ENCODE data around the gene LAMB4.
A peak's percentile ranks its signal among the peaks of the same experiment; 100 is the strongest.

LAMB4 gene

DNA sequence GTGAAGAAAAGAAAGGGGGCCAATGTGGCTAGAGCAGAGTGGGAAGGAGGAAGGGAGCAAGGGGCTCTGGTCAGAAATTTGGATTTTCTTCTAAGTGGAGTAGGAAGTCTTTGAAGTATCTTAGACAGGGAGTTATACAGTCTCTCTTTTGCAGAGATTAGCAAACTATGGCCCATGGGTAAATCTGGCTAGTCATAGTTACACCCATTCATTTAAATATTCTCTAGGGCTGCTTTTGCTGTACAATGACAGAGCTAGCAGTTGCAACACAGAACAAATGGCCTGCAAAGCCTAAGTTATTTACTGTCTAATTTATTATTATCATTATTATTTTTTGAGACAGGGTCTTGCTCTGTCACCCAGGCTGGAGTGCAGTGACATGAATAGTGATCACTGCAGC lies 10.5 kb upstream of the LAMB4 start:
- DNase-seq = no peak

DNA sequence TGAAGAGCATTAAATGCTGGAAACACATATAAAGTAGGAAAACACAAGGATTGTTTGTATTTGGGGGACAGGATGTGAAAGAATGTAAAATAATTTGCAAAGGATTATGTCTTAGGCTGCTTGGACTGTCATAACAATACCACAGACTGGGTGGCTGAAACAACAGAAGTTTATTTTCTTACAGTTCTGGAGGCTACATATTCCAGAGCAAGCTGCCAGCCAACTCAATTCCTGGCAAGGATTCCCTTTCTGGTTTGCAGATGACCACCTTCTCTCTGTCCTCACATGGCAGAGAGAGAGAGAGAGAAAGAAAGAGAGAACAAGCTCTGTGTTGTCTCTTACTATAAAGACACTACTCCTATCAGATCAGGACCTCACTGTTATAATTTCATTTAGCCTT lies 8.8 kb upstream of the LAMB4 start:
- DNase-seq = no peak

DNA sequence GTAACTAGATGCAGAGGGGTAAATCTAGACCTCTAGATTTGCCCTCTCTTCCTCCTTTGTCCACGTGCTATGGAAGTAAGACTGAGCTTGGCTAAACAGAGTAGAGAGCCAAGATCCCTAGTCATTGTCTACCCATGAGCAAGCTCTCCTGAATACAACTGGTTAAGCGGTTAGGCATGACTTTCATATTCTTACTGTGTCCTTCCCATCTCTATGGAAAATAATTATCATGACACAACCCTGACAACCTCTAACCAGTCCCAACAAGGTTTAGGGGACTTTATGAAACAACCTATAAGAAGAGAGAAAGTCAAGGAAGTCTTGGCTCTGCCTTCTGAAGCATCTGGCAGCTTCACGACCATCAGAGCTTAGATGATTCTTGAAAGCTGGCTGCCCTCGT lies 7.8 kb upstream of the LAMB4 start:
- DNase-seq = no peak

DNA sequence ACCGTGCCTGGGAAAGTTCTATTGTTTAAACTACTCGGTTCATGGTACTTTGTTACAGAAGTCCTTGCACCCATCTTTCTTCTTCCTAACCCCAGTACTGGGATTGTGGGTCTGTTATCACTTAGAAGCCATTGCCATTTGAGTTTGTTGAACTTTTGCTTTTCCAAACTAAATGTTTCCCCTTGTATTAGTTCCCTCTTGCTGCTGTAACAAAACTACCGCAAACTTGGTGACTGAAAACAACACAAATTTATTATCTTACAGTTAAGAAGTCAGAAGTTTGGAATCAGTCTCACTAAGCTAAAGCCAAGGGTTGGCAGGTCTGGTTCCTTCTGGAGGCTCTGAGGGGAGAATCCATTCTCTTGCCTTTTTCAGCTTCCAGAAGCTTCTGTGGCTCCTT lies 6.9 kb upstream of the LAMB4 start:
- DNase-seq = no peak

DNA sequence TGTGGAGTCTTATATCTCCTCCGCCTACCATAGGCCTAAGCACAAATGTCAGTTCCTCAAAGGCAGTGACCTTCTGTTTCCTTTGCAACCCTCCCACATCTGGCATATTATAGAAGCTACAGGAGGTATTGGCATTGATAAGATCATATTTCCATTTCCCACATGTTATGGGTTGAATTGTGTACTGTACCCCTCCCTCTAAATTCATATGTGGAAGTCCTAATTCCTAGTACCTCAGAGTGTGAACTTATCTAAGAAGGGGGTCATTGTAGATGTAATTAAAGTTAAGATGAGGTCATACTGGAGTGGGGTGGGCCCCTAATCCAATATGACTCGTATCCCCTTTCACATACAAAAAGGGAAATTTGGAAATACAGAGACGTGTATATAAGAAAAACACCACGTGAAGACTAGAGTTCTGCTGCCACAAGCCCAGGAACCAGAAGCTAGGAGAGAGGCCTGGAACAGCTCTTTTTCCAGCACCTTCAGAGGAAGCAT lies 6.1 kb upstream of the LAMB4 start:
- DNase-seq = no peak

DNA sequence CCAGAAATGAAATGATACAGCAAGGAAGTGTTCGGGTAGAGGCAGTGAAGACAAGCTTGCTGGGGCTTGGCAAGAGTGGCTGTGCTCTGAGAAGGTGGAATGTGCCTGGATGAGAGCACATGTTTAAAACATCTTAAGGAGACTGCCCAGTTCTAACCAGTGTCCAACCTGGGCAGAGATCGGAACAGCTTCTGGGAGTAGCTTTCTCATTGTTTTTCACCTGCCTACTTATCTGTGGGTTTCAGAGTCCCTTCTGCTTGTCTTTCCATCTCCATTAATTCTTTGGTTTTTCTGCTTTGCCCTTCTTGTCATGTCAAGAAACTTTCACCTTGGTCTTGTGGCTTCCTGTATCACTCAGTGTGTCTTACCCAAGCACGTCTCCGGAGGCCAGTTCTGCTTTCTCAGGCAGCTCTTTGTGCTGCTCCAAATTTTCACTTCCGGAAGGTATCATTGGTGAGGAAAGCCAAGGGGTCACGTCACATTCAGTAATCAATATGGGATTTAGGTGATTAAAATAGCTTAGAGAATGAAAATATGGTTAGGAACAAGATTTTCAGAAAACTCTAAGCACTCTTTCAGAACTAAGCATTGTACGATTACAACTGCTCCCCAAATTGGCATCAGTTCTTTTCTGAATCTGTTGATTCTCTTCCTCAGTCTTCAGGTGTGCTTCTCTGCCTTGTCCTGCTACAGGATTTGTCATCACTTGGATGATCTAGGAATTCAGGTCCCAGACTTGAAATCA lies 5.5 kb upstream of the LAMB4 start:
- peak; percentile 42 for DNase-seq

DNA sequence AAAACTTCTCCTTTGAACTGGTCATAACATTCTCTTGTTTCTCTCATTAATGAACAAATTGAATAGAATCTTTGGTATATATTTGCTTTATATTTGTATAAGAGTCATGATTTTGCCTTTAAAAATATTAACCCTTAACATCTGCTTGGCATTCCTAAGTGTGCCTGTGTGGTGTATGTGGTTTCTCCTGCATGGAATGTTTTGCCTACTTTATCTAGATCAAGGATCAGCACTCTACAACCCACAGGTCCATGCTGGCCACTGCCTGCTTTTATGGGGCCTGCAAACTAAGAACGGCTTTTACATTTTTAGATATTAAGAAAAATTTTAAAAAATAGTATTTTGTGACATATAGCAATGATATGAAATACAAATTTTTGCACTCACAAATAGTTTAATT lies 4.3 kb upstream of the LAMB4 start:
- no peak for DNase-seq

DNA sequence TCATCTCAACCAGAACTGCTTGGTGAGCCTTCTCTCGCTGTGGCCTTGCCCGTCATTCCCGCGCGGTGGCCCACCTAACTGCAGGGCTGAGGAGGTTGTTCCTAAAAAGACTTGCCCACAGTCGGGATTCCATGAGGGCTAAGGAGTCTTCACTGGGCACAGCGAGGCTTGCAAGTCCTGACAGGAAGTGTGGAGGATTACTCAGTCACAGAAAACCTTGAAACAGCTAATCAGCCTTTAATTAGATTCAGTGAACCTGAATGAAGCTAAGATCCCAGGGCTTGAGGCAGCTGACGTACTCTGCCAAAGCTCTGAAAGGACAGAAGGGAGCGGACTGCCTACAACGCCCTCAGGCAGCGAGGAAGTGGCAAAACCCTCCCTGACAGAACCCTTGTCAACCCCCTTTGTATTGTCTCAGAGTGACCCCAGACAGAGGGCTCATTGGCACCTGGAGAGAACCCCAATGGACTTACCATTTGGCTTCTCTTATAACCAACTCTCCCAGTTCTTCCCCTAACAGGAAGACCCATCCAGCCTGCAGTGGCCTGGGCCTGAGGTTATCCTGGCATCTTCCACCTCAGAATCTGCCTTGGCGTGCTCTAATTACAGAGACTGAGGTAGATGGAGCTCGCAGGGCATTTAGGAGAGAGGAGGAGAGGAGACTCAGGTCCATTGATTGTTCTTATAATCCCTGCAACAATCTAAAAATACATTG lies 2.5 kb upstream of the LAMB4 start:
- no peak for DNase-seq

DNA sequence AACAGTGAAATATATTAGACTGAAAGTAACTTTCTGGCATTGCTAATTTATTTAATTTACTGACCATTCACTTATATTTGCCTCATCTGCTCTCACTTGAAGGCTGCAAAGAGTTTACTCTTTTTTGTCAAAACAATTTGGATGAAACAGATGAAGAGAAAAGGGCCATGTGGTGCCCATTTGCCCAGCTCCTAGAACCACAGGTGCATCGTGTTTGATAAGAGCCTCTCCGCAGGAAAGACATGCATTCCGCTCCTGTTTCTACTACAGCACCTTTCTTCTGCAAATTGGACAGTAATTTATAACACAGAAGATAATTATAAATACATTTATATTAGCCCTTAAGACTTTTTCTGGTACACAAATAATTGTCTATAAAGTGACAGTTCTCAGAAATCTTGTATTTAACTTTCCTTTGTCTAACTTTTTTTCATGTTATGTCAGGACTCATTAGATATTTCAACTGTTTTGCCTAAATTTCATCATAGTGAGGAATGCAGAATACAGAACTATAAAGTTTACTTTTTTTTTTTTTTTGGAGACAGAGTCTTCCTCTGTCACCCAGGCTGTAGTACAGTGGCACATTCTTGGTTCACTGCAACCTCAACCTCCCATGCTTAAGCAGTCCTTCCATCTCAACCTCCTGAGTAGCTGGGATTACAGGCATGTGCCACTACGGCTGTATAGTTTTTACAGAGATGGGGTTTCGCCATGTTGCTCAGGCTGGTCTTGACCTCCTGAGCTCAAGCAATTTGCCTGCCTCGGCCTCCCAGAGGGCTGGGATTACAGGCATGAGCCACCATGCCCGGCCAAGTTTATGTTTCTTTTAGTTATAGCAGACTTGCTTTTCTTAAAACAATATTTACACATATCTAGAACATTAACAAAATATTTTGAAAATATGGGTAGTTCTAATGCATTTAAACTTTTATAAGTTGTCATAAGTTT lies 869 bp downstream of the LAMB4 start:
- DNase-seq = no peak

DNA sequence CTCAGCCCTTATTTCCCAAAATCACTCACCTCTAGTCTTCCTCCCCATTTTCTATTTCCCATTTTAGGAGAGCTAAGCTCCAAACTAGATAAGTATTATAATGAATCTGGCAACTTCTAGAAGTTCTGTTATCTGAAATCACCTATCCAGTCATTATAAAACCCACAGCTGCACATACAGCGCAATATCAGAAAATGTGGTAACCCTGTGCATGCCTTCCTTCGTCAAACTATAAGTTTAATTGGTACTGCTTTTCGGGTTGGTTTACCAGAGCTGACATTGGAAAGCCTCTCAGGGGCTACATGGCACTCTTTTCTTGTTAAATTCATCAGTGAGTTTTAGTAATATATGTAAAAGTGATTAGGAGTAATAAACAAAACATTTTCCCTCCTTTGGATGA lies 1.6 kb downstream of the LAMB4 start:
- no peak for DNase-seq

DNA sequence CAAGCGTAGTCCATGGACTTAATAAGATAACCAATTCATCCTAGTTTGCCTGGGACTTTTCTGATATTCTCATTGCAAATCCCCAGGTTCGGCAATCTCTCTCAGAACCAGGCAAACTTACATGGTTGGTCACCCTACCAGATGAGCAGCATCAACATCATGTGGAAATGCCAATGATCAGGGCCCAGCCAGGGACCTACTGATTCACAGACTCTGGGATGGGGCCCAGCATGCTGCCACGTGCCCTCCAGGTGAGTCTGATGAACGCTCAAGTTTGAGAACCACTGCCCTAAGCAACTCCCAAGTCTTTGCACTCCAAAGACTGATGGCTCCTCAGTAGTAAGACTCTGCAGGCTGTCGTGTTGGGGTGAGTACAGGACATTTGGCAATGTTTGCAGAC lies 2.7 kb downstream of the LAMB4 start:
- DNase-seq = no peak

DNA sequence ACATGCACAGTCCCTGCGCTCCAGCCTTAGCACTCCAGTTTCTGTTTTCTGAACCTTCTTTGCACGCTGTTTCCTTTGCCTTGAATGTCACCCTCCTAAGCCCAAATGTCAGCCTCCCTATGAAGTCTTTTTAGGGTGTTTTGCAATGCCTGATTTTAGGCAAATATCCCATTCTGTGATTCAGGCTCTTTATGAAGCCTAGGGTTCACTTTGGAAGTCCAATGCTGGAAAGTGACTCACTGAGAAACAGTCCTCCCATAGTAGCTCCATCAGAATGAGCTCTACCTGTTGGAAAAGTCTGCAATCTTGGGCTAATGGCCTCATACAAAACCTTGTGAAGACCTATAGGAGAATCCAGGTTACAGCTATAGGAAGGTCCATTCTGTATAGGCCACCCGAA lies 5.3 kb downstream of the LAMB4 start:
- no peak for DNase-seq

DNA sequence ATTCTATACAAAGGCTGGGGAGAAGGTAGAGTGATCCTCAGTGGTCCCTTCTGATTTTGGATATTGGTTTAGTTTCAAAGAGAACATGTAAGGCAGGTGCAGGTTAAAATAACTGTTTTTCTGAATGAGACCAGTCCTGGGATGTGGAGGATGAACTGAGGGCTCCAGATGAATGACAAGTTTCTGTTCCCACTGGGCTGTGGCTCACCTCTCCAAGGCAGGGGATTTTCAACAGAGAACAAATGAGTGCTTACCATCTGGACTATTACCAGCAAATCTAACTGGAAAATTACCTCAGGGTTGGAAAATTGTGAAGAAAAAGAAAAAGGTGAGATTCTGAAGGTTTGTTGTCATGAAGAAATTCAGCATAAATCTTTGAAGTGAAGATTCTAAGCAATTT lies 8.0 kb downstream of the LAMB4 start:
- no peak for DNase-seq

DNA sequence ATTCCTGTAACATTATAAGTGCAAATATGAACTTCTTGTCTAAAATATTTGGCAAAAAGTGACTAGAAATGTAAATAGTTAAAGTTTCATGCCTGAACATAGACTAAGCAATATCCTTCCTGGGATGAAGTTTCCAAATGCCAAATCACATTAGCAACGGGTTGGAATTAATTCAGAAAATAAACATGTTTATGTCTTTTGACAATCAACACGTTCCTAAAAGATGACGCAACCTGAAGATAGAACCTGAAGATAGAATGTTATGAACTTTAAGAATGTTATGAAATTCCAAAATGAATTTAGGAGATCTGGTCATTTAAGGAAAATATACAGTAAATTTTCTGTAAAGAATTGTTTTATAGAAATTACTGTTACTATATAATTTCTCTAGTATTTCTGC lies 9.2 kb downstream of the LAMB4 start:
- DNase-seq = no peak

DNA sequence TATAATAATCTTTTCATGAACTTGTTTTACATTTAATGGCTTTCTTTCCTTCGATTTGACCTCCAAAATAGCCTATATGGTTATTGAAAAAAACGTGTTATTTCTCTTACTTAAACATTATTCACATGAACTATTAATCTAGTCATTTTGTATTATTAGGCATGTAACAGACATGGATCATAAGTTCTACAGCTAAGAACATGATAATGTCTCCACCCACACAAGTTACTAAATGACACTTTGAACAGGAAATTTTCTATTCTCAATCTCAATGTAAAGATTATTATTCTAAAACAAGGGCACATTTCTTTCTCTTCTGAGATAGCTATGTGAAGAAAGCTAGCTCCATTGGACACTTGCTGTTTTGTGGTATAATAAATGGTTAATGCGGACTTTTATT lies 10.0 kb downstream of the LAMB4 start:
- DNase-seq = no peak

DNA sequence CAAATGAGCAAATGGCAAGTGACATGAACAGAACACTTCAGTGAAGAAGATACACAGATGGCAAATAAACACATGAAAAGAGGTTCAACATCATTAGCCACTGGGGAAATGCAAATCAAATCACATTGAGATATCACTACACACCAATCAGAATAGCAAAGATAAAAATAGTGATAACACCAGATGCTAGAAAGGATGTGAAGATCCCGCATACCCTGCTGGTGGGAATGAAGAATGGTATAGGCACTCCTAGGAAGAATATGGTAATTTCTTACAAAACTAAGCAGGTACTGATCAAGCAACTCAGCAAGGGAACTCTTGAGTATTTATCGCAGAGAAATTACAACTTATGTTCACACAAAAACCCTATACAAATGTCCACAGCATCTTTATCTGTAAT lies 11.2 kb downstream of the LAMB4 start:
- DNase-seq = no peak

DNA sequence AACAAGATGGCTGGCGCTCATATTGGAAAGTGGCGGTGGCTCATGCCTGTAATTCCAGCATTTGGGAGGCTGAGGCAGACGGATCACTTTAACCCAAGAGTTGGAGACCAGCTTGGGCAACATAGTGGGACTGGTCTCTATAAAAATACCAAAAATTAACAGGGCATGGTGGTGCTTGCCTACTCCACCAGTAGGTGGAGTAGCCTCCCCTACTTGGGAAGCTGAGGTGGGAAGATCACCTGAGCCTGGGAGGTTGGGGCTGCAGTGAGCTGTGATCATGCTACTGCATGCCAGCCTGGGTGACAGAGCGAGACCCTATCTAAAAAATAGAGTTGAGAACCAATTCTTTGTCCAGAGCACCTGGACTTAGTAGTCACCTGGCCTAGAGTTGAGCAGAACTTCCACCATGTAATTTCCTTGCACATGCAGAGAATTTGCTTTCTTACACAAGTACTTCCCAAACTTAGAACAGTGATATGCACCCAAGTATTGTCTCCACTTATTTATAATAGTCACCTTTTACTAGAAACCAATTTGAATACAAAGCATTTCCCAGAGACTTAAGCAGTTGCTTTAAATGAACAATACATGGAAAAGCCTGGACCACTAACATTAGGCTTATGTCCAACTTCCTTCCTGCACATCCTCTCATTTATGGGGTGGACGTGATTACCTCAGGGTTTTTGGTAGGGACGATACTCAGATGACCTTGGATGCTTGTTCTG lies 15.9 kb downstream of the LAMB4 start:
- DNase-seq = no peak

DNA sequence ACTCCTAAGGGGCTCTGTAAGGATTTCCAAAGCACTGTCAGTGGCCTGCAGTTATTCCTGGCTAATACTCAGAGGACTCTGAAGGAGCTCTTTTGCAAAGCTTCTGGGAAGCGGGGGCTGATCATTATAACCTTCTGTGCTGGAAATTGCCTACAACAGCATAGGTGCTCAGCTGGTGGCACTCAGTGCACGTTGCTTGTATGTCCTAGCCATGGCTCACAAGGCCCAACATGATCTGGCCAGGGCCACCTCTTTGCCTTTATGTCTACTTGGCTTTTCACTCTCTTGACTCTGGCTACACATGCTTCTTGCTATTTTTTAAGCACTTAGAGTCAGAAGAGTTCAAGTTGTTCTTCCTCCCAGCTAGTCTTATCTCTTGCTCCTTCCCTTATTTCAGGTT lies 17.5 kb downstream of the LAMB4 start:
- DNase-seq = no peak

DNA sequence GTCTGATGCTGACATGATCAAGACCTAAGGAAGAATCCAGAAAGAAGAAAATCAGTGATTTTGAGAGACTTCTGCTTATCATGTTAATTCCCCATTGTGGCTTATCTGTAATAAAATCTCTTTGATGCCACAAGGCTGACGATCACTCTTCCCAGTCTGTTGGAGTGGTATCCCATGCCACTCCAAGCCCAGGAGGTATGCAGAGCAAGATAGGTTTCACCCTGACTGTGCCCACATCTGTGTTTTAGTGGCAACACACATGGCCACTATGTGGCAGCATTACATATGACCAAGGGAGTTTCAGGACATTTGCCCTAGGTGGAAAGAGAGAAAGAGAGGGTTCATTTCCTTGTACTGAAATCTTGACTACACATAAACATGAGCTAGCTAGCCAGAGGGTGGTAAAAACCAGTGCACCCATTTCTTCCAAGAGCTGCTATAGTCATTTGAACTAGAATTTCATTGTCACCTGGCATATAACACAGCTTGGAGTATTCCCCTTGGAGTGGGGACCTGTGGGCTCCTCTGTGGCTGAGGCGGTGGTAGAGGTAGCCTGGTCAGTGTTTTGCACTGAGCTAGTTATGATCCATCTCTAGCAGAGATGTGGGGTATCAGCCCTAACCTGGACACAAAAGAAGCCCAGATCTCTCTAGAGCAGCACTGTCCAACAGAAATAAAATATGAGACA lies 20.8 kb downstream of the LAMB4 start:
- no peak for DNase-seq

DNA sequence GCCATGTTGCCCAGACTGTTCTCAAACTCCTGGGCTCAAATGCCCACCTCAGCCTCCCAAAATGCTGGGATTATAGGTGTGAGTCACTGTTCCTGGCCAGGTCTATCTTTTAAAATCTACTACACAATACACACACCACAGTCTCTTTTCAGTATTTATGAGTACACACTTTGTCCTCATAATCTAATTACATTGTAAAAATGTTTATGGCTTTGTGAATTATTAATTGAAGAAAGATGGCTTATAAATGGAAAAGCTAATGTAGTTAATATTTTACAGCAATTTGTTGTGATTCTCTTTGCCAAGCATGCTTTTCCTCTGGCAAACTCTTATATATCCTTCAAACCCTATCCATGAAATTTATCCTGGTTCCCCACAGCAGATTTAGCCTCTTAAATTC lies 22.0 kb downstream of the LAMB4 start:
- no peak for DNase-seq

DNA sequence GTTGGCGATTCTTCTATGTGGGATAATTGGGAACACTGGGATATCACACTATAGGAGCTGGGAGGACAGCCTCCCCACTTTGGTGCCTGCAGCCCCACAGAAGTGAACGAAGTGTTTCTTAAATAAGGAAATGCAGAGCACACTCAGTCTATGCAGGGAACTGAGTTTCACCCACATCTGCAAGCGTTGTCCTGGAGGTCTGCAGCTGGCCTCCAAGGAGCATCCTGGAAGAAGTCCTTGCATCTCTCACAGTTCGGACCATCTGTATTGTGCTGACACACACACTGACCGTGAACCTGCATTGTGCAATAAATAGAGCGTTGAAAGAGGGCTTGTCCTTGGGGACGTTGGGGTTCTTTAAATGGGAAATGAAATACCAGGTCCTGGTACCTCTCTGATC lies 25.8 kb downstream of the LAMB4 start:
- no peak for DNase-seq

Data from CD4-positive, alpha-beta T cell treated with Interleukin-15 for 1 hour (primary cell).